GM12878 (cell line): ENCODE data around the gene CACNA2D2. TPM values are rescaled to one million over a fixed set of nuclear protein-coding genes. Genes with fewer than 3 reads are reported as not detected.

ENCODE experiments used
- DPF2 ChIP-seq: fragments of 450-650 bp; IDR thresholded peaks from 2 replicates; pipeline ENCODE4 v1.6.1; 2017; ENCODE audit warnings: mild to moderate bottlenecking
- E4F1 ChIP-seq: fragments of 450-650 bp; IDR thresholded peaks from 2 replicates; pipeline ENCODE4 v1.6.1; 2018; ENCODE audit warnings: borderline replicate concordance, mild to moderate bottlenecking; ENCODE audit not compliant: partially characterized antibody
- EGR1 ChIP-seq, 2 experiments: IDR thresholded peaks; 1 replicate in 1 of 2; 2 replicates in 1 of 2; pipeline ENCODE4 v1.6.1; 2011 to 2012; ENCODE audit warnings: low read depth in 2 of 2, low read length in 2 of 2, borderline replicate concordance in 1 of 2, mild to moderate bottlenecking in 1 of 2, moderate library complexity in 1 of 2
- ELK1 ChIP-seq: IDR thresholded peaks from 2 replicates; pipeline ENCODE4 v1.6.1; 2012; ENCODE audit warnings: low read depth, low read length, improper control_type of control experiment
- FOS ChIP-seq: IDR thresholded peaks from 3 replicates; pipeline ENCODE4 v1.6.1; 2011; ENCODE audit warnings: borderline replicate concordance; ENCODE audit not compliant: insufficient read length; ENCODE audit errors: extremely low read depth
- GABPA ChIP-seq: IDR thresholded peaks from 2 replicates; pipeline ENCODE4 v1.6.1; 2014; ENCODE audit warnings: antibody characterized with exemption, low read depth, mild to moderate bottlenecking, inconsistent platforms
- HDAC6 ChIP-seq: fragments of 200-600 bp; sonication (generic); IDR thresholded peaks from one replicate; pipeline ENCODE4 v1.8.0; 2017; ENCODE audit warnings: antibody characterized with exemption; ENCODE audit not compliant: unreplicated experiment
- IRF4 ChIP-seq: IDR thresholded peaks from 2 replicates; pipeline ENCODE4 v1.6.1; 2011; ENCODE audit warnings: low read depth, low read length
- LARP7 ChIP-seq: fragments of 450-650 bp; IDR thresholded peaks from 2 replicates; pipeline ENCODE4 v1.6.1; 2017; ENCODE audit warnings: mild to moderate bottlenecking
- MLLT1 ChIP-seq: fragments of 450-650 bp; IDR thresholded peaks from 2 replicates; pipeline ENCODE4 v1.6.1; 2016; ENCODE audit warnings: mild to moderate bottlenecking
- MTA3 ChIP-seq: IDR thresholded peaks from 2 replicates; pipeline ENCODE4 v1.6.1; 2012; ENCODE audit warnings: low read length, inconsistent platforms, borderline replicate concordance
- NFYB ChIP-seq: IDR thresholded peaks from 2 replicates; pipeline ENCODE4 v1.6.1; 2011; ENCODE audit warnings: low read depth, mild to moderate bottlenecking, low read length, improper control_type of control experiment, moderate library complexity; ENCODE audit not compliant: insufficient read depth
- NR2F1 ChIP-seq: fragments of 450-650 bp; conservative IDR thresholded peaks from 2 replicates; pipeline ENCODE4 v1.6.1; 2017; ENCODE audit warnings: mild to moderate bottlenecking
- RB1 ChIP-seq: fragments of 450-650 bp; formaldehyde crosslinking; IDR thresholded peaks from 2 replicates; pipeline ENCODE4 v1.6.1; 2017; ENCODE audit warnings: mild to moderate bottlenecking, borderline replicate concordance
- STAT1 ChIP-seq: fragments of 450-650 bp; conservative IDR thresholded peaks from 2 replicates; pipeline ENCODE4 v1.6.1; 2014; ENCODE audit warnings: antibody characterized with exemption, mild to moderate bottlenecking
- ZBED1 ChIP-seq: IDR thresholded peaks from 2 replicates; pipeline ENCODE4 v1.6.1; 2016; ENCODE audit warnings: borderline replicate concordance
- ZBTB40 ChIP-seq: fragments of 450-650 bp; IDR thresholded peaks from 2 replicates; pipeline ENCODE4 v1.6.1; 2016; ENCODE audit warnings: mild to moderate bottlenecking, moderate library complexity, borderline replicate concordance
- ZNF207 ChIP-seq: fragments of 450-650 bp; IDR thresholded peaks from 2 replicates; pipeline ENCODE4 v1.6.1; 2014; ENCODE audit warnings: antibody characterized with exemption, mild to moderate bottlenecking, borderline replicate concordance
- polyA plus RNA-seq, 11 experiments: library from polyadenylated mRNA; depleted of rRNA in 4 of 11; unstranded in 6 of 11; stranded (reverse) in 5 of 11; fragments of >200 nt; fragmentation: Nextera tagmentation in 4 of 11; fragmentation: Illumina TruSeq in 1 of 11; extraction: Ambion mirVana in 4 of 11; extraction: Trizol in 1 of 11; gene quantifications; 1 replicate in 1 of 11; 2 replicates in 10 of 11; pipeline versions ENCODE4 v1.2.1 to v1.2.3, GENCODE V29; 2011 to 2016; ENCODE audit warnings: inconsistent platforms in 2 of 11, missing spikeins in 2 of 11, low read depth in 1 of 11
- total RNA-seq, 4 experiments: library from RNA; depleted of rRNA in 3 of 4; stranded (reverse); fragments of >200 nt in 3 of 4; fragmentation: Illumina TruSeq in 1 of 4; extraction: Trizol in 1 of 4; gene quantifications; 2 replicates each; pipeline versions ENCODE4 v1.2.1 to v1.2.3, GENCODE V29; 2013 to 2021

The CACNA2D2 gene
- total and polyA plus RNA-seq, 10 of the 15 experiments (the other 5 are each of a cell fraction or from before 2014, with no cell fraction given): 0.03 to 0.07 TPM; not detected in 8

GRCh38 chr3:50327943-50328691 lies 175.3 kb downstream of the CACNA2D2 start, which contains the start of gene TUSC2 (continued):
- TF ChIP-seq DPF2 (0 out of 2 replicates have a peak, but pooled peaks have one; percentile 57), ELK1 (peak; percentile 70), ZBTB40 (peak; percentile 90), STAT1 (0 out of 2 replicates have a peak, but pooled peaks have one; percentile 24), FOS (no peak), EGR1 (IDR thresholded peaks at IDR 0.05; ENCODE audit: borderline replicate concordance in 1 of 2, low read depth in 2 of 2, low read length in 2 of 2) (peak; percentile 24 to 50; a peak in 2 of 3 replicates), LARP7 (peak; percentile 78), HDAC6 (no peak), NFYB (peak; percentile 97), MTA3 (peak; percentile 41; the same call in 1 of the 2 replicates), IRF4 (0 out of 2 replicates have a peak, but pooled peaks have one; percentile 37), ZBED1 (no peak), NR2F1 (0 out of 2 replicates have a peak, but pooled peaks have one; percentile 11), GABPA (peak; percentile 94), ZNF207 (no peak; the same call in 1 of the 2 replicates), MLLT1 (0 out of 2 replicates have a peak, but pooled peaks have one; percentile 28), E4F1 (peak; percentile 39), RB1 (peak; percentile 68; the same call in 1 of the 2 replicates)
